ENCODE data around the gene DHRSX.
"Not testable (repeated sequence)": the region's sequence is repeated elsewhere in the genome, so short reads cannot be mapped to it uniquely, and the experiment has no call there.

The DHRSX gene

DNA sequence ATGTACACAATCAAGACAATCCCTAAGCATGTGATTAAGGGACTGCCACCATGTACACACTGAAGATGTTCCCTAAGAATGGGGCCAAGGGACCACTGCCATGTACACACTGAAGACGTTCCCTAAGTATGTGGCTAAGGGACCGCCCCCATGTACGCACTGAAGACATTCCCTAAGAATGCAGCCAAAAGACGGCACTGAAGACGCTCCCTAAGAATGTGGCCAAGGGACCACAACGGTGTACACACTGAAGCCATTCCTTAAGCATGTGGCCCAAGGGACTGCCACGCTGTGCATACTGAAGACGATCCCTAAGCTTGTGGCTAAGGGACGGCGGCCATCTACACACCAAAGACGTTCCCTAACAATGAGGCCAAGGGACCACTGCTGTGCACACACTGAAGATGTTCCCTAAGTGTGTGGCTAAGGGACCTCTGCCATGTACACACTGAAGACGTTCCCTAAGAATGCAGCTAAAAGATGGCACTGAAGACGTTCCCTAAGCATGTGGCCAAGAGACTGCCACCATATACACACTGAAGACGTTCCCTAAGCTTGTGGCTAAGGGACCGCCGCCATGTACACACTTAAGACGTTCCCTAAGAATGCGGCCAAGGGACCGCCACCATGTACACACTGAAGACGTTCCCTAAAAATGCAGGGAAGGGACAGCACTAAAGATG lies 26.4 kb downstream of the DHRSX start:
- DNase-seq: no peak

DNA sequence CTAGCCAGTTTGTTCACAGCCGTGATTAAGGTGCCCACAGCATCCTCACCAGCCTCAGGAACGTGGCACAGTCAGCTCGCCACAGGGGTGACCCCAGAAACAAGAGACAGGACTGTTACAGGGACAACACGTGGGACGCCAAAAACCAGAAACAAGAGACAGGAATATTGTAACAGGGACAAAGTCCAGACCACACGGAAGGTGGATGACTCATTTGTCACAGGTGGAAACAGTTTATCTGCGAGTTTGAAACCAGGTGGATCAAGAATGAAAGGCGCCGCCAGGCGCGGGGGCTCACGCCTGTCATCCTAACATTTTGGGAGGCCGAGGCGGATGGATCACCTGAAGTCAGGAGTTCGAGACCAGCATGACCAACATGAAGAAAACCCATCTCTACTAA lies 27.7 kb downstream of the DHRSX start:
- not testable (repeated sequence) for DNase-seq

- no peak for DNase-seq
Measured at GRCh38 chrX:2471641-2472040, 29.1 kb downstream of the DHRSX start.

DNA sequence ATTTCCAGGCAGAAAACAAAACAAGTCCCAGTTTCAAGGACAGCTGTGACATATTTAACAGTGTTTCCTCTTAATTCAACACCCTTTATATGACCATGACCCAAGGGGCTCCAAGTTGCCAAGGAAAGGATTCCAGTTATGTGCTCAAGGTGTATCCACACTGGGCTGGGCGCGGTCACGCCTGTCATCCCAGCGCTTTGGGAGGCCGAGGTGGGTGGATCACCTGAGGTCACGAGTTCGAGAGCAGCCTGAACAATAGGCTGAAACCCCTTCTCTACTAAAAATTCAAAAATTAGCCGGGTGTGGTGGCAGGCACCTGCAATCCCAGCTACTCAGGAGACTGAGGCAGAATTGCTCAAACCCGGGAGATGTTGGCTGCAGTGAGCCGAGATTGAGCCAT lies 29.6 kb downstream of the DHRSX start:
- not testable (repeated sequence) for DNase-seq

- not testable (repeated sequence) for DNase-seq
Measured at GRCh38 chrX:2469852-2470251, 30.9 kb downstream of the DHRSX start.

DNA sequence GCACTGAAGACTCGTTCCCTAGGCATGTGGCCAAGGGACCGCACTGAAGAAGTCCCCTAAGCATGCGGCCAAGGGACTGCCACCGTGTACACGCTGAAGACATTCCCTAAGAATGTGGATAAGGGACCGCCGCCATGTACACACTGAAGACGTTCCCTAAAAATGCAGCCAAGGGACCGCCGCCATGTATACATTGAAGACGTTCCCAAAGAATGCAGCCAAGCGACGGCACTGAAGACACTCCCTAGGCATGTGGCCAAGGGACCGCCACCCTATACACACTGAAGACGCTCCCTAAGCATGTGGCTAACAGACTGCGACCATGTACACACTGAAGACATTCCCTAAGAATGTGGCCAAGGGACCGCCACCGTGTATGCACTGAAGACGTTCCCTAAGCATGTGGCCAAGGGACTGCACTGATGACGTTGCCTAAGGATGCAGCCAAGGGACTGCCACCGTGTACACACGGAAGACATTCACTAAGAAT lies 31.5 kb downstream of the DHRSX start:
- no peak for DNase-seq

DNA sequence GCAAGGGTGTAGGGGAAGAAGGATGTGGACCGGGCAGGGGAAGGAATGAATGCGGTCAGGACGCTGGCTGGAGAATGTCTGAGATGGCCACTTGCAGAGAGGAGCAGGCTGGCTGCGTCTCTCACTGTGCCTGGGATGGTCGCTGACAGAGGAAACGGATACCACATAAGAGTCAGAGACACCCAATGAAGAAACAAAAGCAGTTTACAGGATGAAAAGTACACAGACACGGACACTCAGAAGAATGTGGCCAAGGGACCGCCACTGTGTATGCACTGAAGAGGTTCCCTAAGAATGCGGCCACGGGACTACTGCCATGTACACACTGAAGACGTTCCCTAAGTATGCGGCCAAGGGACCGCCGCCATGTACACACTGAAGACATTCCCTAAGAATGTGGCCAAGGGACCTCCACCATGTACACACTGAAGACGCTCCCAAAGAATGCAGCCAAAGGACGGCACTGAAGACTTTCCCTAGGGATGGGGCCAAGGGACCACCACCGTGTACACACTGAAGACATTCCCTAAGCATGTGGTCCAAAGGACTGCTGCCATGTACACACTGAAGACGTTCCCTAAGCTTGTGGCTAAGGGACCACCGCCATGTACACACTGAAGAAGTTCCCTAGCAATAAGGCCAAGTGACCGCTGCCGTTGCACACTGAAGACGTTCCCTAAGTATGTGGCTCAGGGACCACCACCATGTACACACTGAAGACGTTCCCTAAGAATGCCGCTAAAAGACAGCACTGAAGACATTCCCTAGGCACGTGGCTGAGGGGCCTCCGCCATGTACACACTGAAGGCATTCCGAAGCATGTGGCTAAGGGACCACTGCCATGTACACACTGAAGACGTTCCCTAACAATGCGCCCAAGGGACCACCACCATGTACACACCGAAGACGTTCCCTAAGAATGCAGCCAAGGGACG lies 32.2 kb downstream of the DHRSX start:
- DNase-seq: no peak

DNA sequence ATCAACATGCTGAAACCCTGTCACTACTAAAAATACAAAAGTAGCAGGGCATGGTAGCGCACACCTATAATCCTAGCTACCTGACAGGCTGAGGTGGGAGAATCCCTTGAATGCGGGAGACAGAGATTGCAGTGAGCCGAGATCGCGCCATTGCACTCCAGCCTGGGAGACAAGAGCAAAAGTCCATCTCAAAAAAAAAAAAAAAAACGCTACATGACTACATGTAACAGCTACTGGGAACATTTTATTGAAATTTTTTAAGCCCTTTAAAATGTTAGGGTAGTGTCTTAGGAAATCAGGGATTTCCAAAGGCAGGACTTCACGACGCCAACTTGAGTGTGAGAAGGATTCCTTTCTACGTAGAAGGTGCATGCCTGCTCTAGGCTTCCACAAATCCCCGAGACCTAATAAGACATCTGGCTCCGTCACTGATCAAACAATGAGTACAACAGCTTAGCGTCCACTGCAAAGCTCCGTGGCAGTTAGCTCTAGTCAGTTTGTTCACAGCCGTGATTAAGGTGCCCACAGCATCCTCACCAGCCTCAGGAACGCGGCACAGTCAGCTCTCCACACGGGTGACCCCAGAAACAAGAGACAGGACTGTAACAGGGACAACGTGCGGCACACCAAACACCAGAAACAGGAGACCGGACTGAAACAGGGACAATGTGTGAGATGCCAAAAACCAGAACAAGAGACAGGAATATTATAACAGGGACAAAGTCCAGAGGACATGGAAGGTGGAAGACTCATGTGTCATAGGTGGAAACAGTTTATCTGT lies 33.7 kb downstream of the DHRSX start:
- DNase-seq: no peak

- no peak for DNase-seq
Measured at GRCh38 chrX:2464677-2465166, 36.1 kb downstream of the DHRSX start.

DNA sequence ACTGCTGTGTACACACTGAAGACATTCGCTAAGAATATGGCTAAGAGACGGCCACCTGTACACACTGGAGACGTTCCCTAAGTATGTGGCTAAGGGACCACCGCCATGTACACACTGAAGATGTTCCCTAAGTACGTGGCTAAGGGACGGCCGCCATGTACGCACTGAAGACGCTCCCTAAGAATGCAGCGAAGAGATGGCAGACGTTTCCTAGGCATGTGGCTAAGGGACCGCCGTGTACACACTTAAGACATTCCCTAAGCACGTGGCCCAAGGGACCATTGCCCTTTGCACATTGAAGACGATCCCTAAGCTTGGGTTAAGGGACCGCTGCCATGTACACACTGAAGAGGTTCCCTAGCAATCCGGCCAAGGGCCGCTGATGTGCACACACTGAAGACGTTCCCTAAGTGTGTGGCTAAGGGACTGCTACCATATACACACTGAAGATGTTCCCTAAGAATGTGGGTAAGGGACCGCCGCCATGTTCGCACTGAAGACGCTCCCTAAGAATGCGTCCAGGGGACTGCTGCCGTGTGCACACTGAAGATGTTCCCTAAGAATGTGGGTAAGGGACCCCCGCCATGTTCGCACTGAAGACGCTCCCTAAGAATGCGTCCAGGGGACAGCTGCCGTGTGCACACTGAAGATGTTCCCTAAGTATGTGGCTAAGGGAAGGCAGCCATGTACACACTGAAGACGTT lies 36.7 kb downstream of the DHRSX start:
- DNase-seq: no peak

GRCh38 chrX:2463481-2463880 lies 37.3 kb downstream of the DHRSX start:
- DNase-seq: not testable (repeated sequence)

GRCh38 chrX:2462780-2463179 lies 38.0 kb downstream of the DHRSX start:
- DNase-seq: no peak

DNA sequence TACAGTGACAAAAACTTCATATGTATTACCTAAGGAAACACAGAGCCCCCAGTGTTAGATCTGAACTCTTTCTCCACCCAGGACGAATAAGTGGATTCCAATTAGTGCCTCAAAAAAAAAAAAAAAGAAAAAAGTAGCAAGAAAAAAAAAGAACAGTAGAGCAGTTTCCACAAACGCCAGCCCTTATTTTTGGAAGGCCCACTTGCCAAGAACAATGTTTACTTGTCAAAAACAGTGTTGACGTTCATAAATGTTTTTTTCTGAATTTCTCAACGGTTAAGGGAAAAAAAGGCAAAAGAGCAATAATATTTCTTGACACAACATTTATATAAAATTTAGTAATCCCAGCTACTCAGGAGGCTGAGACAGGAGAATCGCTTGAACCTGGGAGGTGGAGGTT lies 38.7 kb downstream of the DHRSX start:
- DNase-seq: no peak

DNA sequence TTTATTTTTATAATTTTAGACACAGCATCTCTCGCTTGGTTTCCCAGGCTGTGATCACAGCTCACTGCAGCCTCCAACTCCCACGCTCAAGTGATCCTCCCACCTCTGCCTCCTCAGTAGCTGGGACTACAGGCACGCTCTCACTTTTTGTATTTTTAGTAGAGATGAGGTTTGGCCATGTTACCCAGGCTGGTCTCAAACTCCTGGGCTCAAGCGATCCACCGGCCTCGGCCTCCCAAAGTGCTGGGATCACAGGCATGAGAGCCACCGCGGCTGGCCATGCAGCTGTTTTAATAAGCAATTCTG lies 39.1 kb downstream of the DHRSX start:
- DNase-seq: no peak

GRCh38 chrX:2460821-2461710 lies 39.7 kb downstream of the DHRSX start:
- not testable (repeated sequence) for DNase-seq

- not testable (repeated sequence) for DNase-seq
Measured at GRCh38 chrX:2460048-2460447, 40.7 kb downstream of the DHRSX start.

DNA sequence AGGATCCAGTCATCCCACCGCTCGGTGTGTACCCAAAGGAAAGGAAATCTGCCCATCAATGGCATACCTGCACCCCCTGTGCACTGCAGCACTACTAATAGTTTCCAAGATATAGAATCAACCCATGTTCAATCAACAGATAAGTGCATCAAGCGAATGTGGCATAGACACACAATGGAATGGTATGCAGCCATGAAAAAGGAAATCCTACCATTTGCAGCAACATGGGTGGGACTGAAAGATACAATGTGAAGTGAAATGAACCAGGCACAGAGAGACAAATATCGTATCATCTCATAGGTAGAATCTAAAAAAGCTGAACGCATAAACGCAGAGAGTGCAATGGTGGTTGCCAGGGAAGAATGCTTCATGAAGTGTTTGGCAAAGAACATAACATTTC lies 42.5 kb downstream of the DHRSX start:
- DNase-seq: no peak

- no peak for DNase-seq
Measured at GRCh38 chrX:2457289-2458133, 43.3 kb downstream of the DHRSX start.

- DNase-seq: not testable (repeated sequence)
Measured at GRCh38 chrX:2456091-2456490, 44.7 kb downstream of the DHRSX start.

GRCh38 chrX:2454620-2455019 lies 46.2 kb downstream of the DHRSX start:
- not testable (repeated sequence) for DNase-seq

All from suppressor macrophage treated with lipopolysaccharide for 1 hour (primary cell).